Hematopoietic multipotent progenitor cell (in vitro differentiated cells): ENCODE data around the gene IGFL4. TPM values are rescaled to one million over a fixed set of nuclear protein-coding genes. Genes with fewer than 3 reads are reported as not detected.

Experiments used
- DNase-seq, 3 donors: peaks; one replicate each; pipeline ENCODE4 v3.0.0-alpha.2; 2011 to 2015; ENCODE audit warnings: low read depth in 2 of 3, low spot score in 2 of 3
- total RNA-seq: library from RNA; depleted of rRNA; stranded (reverse); fragments of >200 nt; gene quantifications from one replicate; pipeline ENCODE4 v1.2.3, GENCODE V29; 2012

Gene IGFL4
- total RNA-seq, 1 donor = under 0.01 TPM

DNA sequence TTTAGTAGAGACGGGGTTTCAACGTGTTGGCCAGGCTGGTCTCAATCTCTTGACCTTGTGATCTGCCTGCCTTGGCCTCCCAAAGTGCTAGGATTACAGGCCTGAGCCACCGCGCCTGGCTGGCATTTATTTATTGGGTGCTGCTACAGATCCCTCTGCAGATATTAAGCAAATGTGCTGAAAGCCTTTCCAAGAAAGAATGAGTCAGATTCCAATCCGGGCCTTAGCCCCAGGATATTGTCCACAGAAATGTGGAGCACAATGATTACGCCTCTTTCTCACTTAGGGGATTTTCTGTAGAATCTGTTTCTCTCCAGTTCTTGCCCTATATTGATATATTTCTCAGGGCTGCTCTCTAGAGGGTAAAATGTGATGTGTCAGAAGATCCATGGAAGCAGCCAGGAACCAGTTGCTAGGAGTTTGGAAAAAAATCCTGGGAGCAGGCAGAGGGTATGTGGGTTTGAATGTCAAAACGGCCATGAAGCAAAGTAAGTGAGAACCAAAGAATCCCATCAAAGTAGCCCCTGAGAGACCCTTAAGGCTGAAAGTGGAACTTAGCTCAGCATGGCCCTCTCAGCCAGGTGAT lies 24.8 kb upstream of the IGFL4 start:
- DNase-seq = no peak

- no peak for DNase-seq
These were observed 22.4 kb upstream of the IGFL4 start for GRCh38 chr19:46063201-46063600.

DNA sequence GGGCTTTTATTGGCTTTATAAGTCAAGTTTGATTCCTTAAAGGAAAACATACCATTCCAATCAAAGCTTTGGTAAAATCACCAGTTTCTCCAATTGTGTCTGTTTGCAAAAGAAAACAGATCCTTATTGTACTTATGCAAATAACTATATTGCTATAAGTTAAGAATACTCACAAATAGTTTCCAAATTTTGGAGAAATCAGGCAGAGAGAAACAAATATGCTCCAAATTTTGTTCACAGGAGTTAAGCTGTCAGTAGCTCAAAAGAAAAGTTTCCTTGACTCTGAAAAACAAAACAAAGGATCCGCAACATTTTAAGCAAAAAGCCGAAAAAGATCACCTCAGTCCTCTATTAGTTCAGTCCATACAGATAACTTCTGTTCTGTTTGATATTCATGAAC lies 19.2 kb upstream of the IGFL4 start:
- no peak for DNase-seq

DNA sequence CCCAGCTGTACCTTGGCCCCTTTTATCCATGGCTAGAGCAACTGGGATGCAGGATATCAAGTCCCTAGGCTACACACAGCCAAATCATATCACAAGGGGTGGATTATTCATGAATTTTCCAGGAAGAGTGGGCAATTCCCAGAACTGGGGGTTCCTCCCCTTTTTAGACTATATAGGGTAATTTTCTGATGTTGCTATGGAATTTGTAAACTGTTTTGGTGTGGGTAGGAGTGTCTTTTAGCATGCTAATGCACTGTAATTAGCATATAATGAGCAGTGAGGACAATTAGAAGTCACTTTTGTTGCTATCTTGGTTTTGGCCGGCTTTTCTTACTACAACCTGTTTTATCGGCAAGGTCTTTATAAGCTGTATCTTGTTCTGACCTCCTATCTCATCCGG lies 18.0 kb upstream of the IGFL4 start:
- DNase-seq = no peak

DNA sequence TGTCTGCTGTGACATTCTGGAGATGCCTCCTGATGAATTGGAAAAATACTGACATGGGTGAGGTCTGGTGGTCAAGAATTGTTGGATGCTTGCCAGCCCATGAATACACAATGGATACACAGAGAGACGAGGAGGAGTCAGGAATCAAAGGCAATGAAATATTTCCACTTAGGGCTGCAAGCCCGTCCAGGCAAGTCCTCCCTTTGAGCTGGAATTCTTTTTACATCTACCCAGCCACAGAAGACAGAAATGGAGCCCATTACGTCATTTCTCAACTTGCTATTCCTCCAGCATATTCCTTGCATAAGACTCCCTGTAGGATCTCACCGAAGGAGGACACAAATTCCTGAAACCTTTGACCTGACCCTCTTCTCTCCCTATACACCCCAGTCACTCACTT lies 15.7 kb upstream of the IGFL4 start:
- no peak for DNase-seq

DNA sequence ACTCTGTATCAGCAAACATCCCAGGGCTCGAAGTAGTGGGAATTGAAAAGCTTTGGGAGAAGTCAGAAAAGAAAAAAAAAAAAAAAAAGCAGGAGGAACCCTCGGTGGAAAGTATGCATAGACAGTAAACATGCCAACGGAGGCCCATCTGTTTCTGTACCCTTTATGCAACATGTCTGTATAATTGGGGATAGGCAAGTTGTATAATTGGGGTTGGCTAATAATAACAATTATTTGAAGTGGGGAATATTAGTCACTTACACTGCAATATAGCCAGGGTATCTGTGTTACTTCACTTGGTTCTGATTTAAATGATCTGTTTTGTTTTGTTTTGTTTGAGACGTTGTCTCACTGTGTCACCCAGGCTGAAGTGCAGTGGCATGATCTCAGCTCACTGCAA lies 12.1 kb upstream of the IGFL4 start:
- no peak for DNase-seq

DNA sequence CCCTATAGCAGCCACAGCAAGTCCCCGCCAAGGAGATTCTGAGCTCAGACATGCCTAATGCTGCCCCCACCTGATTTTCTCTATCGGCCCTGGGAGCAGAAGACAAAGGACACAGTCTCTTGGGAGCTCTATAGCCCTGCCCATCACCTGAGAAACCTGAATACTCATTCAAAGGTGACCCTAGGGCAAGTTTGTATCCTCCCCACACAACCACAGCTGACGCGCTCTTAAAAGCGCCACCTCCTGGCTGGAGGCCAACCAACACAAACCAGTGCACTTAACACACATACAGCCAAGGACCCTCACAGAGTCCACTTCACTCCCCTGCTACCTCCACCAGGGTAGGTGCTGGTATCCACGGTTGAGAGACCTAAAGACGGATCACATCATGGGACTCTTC lies 8.8 kb upstream of the IGFL4 start:
- DNase-seq = peak in 1 of 3 donors; percentile 6

DNA sequence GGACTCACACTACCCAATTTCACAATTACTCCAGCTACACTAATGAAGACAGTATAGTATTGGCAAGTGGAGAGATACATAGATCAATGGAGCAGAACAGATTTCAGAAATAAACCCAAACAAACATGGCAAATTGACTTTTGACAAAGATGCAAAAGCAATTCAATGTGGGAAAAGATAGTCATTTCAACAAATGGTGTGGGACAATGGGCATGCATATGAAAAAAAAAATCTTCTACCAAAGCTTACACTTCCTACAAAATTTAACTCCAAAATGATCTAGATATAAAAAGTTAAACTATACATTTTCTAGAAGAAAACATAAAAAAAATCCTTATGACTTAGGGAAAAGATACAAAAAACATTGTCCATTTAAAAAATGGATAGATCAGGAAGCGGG lies 2.7 kb upstream of the IGFL4 start:
- DNase-seq = no peak

DNA sequence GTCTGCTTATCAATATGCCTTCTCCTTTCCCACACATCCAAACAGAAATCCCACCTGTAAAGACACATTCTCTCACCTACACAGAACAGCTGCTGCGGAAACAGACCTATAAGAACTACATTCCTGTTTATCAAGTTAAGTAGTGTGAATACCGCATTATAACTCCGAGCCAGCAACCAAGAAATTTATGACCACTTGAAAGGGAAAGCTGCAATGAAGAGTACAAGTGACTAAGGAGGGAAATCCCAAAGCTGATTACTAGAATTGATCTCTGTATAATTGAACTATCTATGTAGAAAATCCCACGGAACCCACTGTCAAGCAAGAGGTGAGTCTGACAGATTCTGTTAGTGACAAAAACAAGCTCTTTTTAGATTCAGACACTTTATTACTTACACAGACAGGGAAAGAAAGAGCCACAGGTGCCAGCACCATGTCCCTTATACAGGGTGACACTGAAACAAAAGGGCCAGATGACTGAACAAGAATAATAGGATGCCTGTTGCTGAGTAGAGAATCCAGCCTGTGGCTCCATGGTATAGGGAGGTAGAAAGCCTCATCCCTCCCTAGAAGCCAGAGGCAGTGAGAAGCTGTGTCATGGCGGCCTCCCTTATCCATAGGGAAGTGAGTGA lies 1.6 kb upstream of the IGFL4 start:
- no peak for DNase-seq

- DNase-seq = no peak
These were observed 677 bp downstream of the IGFL4 start for GRCh38 chr19:46040125-46040524.

DNA sequence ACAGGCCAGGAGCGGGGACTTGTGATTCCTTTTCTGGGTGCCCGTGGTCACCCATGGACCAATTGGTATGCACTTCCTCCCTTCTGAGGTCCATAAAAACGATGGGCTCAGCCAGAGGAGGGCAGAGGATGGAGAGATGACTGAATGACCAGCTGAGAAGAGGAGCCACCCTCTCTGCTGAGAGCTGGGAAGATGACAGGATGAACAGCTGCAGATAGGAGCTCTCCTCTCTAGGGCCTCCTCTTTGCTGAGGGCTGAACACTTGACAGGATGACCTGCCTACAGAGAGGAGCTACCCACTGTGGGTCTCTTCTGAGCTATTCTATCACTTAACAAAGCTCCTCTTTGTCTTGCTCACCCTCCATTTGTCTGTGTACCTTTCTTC lies 4.1 kb downstream of the IGFL4 start:
- DNase-seq = no peak

DNA sequence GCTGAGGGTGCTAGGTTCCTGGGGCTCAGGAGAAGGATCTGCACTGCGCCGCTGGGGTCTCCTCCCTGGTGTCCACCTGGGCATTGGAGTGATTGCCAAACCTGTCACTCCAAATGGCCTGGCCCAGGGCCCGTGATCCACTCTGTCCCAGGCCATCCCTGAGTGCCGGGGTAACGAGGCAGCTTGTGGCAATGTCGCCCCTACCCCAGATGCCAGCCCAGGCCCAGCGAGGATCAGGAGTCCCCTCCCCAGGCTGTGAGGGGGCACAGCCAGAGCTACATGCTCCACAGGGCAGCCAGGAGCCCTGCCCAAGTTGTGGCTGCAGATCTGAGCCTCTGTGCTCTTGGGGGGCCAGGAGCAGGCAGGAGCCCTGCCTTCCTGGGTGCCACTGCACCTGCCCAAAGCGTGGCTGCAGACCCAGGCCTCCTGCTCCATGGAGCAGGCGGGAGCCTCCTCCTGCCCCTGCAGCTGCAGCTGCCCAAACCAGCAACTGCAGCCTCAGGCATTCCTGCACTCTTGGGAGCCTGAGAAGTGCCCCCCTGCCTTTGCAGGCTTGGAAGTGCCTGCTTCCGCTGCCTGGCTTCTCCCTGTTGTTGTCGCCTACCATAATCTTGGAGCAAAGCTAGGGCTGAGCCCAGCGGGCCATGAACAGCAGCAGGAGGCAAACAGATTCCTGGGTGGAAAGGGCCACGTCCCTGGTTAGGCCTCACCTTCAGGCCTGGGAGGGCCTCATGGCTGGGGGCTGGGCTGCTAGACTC lies 4.6 kb downstream of the IGFL4 start:
- DNase-seq = no peak

DNA sequence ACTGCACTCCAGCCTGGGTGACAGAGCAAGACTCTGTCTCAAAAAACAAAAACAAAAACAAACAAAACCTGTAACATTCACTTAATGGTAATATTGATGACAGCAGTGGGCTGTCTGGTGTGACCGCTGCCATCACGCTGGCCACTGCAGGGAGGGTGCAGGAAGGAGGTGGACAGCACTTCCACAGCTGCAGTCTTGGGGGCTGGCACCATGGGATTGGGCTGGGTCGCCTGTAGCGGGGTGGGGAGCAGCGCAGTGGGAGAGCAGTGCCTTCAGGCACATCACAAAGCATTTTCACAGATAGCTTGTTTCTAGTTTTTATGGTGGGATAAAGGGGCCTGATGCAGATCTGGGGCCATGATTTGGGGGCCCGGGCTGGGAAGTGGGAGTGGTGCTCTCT lies 5.3 kb downstream of the IGFL4 start:
- DNase-seq = no peak

- no peak for DNase-seq
These were observed 7.4 kb downstream of the IGFL4 start for GRCh38 chr19:46033401-46033800.

DNA sequence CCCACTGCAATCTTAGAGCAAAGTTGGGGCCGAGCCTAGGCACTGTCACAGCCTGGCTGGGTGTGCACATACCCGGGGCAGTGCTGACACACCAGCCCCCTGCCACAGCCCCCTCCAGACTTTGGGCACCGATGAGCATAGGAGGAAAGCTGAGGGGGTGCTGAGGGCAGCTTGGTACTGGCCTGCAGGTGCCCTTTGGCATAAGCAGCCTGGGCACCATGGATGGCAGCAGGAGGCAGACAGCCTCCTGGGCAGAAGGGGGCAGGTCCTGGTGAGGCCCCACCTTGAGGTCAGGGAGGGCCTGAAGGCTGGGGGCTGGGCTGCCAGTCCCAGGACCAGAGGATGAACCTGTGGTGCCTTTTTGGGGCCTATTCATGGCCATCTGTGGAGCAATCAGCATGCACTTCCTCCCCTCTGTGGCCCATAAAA lies 8.2 kb downstream of the IGFL4 start:
- DNase-seq = no peak

DNA sequence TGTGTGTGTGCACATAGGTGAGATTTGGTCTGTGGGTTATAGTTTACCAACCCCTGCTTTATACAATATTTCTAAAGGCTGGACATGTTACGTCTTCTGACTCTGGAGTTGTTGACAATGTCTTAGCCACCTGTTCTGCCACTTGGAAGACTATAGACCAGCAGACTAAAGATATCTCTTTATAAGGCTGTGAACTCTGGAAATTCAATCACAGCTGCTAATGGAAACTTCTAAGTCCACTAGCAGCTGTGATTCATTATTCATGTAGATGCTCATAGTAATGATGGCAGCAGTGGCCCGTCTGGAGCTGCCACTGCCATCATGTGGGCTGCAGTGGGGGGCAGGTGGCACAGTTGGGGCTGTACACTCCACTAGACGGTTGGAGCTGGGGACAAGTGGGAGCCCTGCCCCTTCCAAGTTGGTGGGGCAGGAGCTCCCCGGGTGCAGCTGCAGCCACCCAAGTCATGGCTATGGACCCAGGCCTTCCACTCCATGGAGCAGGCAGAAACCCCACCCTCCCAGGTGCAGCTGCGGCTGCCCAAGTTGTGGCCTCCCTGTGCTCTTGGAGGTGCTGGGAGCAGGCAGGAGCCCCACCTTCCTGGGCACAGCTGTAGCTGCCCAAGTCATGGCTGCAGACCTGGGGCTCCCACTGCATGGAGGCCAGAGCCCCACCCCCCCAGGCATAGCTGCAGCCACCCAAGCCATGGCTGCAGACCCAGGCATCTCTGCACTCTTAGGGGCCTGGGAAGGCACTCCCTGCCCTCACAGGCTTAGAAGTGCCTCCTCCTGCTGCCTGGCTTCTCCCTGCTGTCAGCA lies 8.8 kb downstream of the IGFL4 start:
- DNase-seq = no peak

- no peak for DNase-seq
These were observed 9.8 kb downstream of the IGFL4 start for GRCh38 chr19:46030812-46031550.

DNA sequence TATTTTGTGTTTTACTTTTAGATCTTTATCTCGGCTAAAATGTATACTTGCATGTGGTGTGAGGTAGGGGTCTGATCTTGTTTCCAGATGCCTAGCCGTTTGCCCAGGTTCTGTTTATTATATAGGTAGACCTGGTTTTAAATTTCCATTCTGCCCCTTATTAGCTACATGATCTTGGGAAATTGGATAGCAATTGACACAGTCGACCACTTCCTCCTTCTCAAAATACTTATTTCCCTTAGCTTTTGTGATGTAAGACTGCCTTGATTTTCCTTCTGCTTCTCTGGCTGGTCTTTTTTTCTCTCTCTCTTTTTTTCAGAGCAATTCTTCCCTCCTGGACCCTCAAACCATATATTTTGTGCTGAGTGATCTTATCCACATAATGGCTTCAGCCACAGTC lies 15.0 kb downstream of the IGFL4 start:
- no peak for DNase-seq

DNA sequence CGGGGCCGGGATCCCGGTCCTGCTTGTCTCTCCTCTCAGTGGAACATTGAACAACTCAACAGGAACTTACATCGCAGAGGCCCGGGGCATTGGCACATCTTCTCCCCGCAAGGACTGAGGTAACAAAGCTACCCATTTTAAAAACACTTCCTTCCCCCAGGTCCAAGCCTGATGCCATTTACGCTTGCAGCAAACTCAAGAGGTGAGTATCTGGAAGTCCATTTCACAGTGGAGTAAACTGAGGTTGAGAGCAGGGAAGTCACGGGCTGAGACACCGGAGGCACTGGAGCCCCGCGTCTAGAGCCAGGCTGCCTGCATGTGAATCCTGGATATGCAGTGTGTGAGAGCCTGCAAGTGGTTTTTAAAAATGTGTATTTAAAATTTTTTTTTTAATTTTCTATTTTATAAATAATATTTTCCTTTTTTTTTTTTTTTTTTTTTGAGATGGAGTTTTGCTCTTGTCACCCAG lies 17.5 kb downstream of the IGFL4 start:
- no peak for DNase-seq

GRCh38 chr19:46022431-46023310 lies 18.1 kb downstream of the IGFL4 start, which contains the start of gene PGLYRP1:
Gene PGLYRP1, minus strand, starts transcription at chr19:46023053. Its CDS starts 32 bp downstream, at chr19:46023021.
- DNase-seq = no peak
